ENCODE measurements around the gene PDE6C. TPM values are rescaled to one million over a fixed set of nuclear protein-coding genes. Genes with fewer than 3 reads are reported as not detected.

PDE6C gene
- total RNA-seq, 1 donor from 2014 or later = not detected

DNA sequence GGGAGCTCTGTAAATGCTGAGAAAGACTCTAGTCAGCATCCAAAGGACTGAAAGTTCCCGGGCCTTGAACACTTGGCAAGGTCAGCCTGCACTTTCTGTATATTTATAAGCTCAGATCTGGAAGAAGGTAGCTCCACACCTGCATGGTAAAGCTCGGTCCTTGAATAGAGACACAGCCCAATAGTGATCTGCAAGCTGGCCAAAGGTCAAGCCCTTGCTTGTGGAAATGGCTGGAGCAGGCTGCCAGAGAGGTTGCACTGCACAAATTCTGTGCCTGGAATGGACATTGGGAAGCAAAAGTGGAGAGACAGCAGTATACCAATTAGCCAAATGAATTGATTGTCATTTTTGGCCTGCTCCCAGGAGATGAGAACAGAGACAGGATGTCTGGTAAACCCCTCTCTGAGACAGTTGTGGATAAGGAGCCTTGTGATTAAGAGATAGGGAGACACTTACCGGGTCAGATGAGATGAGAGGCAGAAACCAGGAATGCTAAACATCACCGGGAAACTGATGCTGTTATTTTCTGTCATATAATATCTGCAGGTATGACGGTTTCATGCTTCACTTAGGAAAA, 98.1 kb downstream of the PDE6C start:
- no peak overlapping the region for H3K27ac Mint-ChIP-seq
- peaks cover 10% of the 10 kb centered on the region for H3K27me3 Mint-ChIP-seq
- H3K36me3 Mint-ChIP-seq = no peaks in the 10 kb centered on the region
- DNase-seq (ENCODE audit: extremely low spot score, unreplicated experiment) = no peak
- no peaks in the 10 kb centered on the region for H3K4me1 Mint-ChIP-seq (ENCODE audit: unreplicated experiment)
- no peak overlapping the region for H3K4me3 Mint-ChIP-seq
- H3K9me3 Mint-ChIP-seq = no peaks in the 10 kb centered on the region
- TF ChIP-seq, protein P1, sequence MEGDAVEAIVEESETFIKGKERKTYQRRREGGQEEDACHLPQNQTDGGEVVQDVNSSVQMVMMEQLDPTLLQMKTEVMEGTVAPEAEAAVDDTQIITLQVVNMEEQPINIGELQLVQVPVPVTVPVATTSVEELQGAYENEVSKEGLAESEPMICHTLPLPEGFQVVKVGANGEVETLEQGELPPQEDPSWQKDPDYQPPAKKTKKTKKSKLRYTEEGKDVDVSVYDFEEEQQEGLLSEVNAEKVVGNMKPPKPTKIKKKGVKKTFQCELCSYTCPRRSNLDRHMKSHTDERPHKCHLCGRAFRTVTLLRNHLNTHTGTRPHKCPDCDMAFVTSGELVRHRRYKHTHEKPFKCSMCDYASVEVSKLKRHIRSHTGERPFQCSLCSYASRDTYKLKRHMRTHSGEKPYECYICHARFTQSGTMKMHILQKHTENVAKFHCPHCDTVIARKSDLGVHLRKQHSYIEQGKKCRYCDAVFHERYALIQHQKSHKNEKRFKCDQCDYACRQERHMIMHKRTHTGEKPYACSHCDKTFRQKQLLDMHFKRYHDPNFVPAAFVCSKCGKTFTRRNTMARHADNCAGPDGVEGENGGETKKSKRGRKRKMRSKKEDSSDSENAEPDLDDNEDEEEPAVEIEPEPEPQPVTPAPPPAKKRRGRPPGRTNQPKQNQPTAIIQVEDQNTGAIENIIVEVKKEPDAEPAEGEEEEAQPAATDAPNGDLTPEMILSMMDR (conservative IDR thresholded peaks at IDR 0.05) = no peak

DNA sequence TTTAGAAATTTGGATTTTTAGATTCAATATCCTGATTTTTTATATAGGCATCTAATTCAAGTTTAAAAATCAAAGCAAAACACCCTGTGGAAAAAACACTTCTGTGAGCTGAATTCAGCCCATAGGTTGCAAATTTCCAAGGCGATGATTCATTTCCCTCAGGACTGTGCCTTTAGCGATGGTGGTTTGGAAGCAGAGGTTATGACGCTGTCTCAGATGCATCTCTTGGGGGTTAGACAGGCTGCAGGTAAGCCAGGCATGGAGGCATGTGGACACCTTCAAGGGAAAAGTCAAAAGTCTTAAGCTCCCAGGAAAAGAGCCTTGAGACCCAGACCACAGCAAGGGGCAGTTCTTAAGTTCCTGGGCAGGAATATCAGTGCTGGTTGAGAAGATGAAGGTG, 99.6 kb downstream of the PDE6C start:
- Mint-ChIP-seq H3K27ac (no peak overlapping the region), H3K4me3 (no peak overlapping the region), H3K36me3 (no peaks in the 10 kb centered on the region), H3K27me3 (peaks cover 7% of the 10 kb centered on the region), H3K9me3 (no peaks in the 10 kb centered on the region), H3K4me1 (ENCODE audit: unreplicated experiment) (no peaks in the 10 kb centered on the region)
- no peak for DNase-seq (ENCODE audit: extremely low spot score, unreplicated experiment)
- TF ChIP-seq, protein P1 (conservative IDR thresholded peaks at IDR 0.05) = no peak

DNA sequence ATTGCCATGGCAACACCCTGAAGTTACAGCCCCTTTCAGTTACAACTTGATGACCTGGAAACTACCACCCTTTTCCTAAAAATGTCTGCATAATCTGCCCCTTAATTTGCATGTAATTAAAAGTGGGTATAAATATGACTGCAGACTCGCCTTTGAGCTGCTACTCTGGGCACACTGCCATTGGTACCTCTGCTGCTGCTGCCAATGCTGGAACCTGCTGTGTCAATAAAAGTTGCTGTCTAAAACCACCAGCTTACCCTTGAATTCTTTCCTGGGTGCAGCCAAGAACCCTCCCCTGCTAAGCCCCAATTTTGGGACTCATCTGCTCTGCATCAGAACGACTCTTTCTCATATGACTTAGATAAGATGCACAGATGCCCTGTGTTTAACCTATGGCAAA, 100.3 kb downstream of the PDE6C start:
- no peaks in the 10 kb centered on the region for H3K4me1 Mint-ChIP-seq (ENCODE audit: unreplicated experiment)
- no peaks in the 10 kb centered on the region for H3K36me3 Mint-ChIP-seq
- TF ChIP-seq, protein P1 (conservative IDR thresholded peaks at IDR 0.05) = no peak
- H3K9me3 Mint-ChIP-seq = no peaks in the 10 kb centered on the region
- no peak overlapping the region for H3K4me3 Mint-ChIP-seq
- peaks cover 5% of the 10 kb centered on the region for H3K27me3 Mint-ChIP-seq
- H3K27ac Mint-ChIP-seq = no peak overlapping the region
- DNase-seq (ENCODE audit: extremely low spot score, unreplicated experiment) = no peak

DNA sequence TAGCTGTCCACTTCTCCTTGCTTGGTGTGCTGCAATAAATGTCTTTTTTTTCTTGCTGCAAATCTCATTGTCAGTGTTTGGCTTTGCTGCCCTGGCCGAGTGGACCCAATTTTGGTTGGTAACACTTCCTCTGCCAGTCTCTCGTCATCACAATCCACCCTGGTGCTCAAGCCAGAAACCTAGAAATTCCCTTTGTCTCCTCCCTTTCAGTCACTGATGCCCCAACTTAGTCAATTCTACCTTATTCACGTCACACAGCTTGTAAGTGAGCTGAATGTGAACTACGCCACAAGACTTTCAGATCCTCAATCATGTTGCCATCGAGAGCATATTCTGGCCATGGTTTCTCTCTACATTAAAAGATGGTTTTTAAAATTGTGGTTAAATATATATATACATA, 103.0 kb downstream of the PDE6C start:
- no peak for DNase-seq (ENCODE audit: extremely low spot score, unreplicated experiment)
- H3K4me1 Mint-ChIP-seq (ENCODE audit: unreplicated experiment) = no peaks in the 10 kb centered on the region
- peaks cover 6% of the 10 kb centered on the region for H3K27me3 Mint-ChIP-seq
- TF ChIP-seq, protein P1 (conservative IDR thresholded peaks at IDR 0.05) = no peak
- no peaks in the 10 kb centered on the region for H3K9me3 Mint-ChIP-seq
- no peaks in the 10 kb centered on the region for H3K36me3 Mint-ChIP-seq
- no peak overlapping the region for H3K4me3 Mint-ChIP-seq
- no peak overlapping the region for H3K27ac Mint-ChIP-seq

Other genes starting within 250 kb of the PDE6C start
- 49.4 and 79.8 TPM in 2 replicates for gene MYOF, start 130.2 kb upstream of the PDE6C start, total RNA-seq (ENCODE audit: low replicate concordance)
- 7.4 and 14.8 TPM in 2 replicates for gene CEP55, start 115.9 kb upstream of the PDE6C start, total RNA-seq (ENCODE audit: low replicate concordance)
- gene FFAR4, start 45.9 kb upstream of the PDE6C start, total RNA-seq (ENCODE audit: low replicate concordance) = 0.70 and 1.2 TPM in 2 replicates
- gene RBP4, start 11.3 kb upstream of the PDE6C start, total RNA-seq (ENCODE audit: low replicate concordance) = 30.3 and 54.3 TPM in 2 replicates
- gene FRA10AC1, start 90.1 kb downstream of the PDE6C start, total RNA-seq (ENCODE audit: low replicate concordance) = 11.8 and 15.1 TPM in 2 replicates
- 0.85 and 2.2 TPM in 2 replicates for gene LGI1, start 145.4 kb downstream of the PDE6C start, total RNA-seq (ENCODE audit: low replicate concordance)